H1 (cell line): ENCODE measurements around the gene FAM177B. TPM values are rescaled to one million over a fixed set of nuclear protein-coding genes. Genes with fewer than 3 reads are reported as not detected.

Source experiments
- CTCF ChIA-PET: fragments of 300-600 bp; sonication (Branson Sonifier 250); formaldehyde crosslinking; loops from one replicate; lab custom pipeline; 2021; ENCODE audit not compliant: partially characterized antibody; lab: Charles Lee
- POLR2A ChIA-PET: fragments of 300-600 bp; sonication (Branson Sonifier 250); formaldehyde crosslinking; loops from one replicate; lab custom pipeline; 2021; ENCODE audit warnings: inconsistent platforms; ENCODE audit not compliant: partially characterized antibody; lab: Charles Lee
- DNase-seq, 2 experiments: peaks; one replicate each; pipeline versions ENCODE4 v3.0.0 to v3.0.0-alpha.2; 2010 to 2022; ENCODE audit warnings: low spot score in 2 of 2, low read depth in 1 of 2, mixed read lengths in 1 of 2
- FAIRE-seq: peaks from 2 replicates; lab custom pipeline; 2011; peaks lifted over from hg19 to GRCh38; lab: Jason Lieb, UNC
- H2AFZ ChIP-seq: 2 replicates; pipeline ENCODE4 v1.8.1; 2012; ENCODE audit warnings: low read length, inconsistent platforms
- H2AK5ac ChIP-seq: 2 replicates; pipeline ENCODE4 v1.6.1; 2013; ENCODE audit warnings: low read depth, low read length
- H2BK120ac ChIP-seq: replicated peaks from 2 replicates; pipeline ENCODE3; 2013; ENCODE audit warnings: low read depth, low read length, inconsistent platforms
- H2BK12ac ChIP-seq: 2 replicates; pipeline ENCODE4 v1.6.1; 2013; ENCODE audit warnings: low read depth, low read length
- H2BK15ac ChIP-seq: 2 replicates; pipeline ENCODE4 v1.6.1; 2013; ENCODE audit warnings: low read length
- H2BK20ac ChIP-seq: 2 replicates; pipeline ENCODE4 v1.6.1; 2013; ENCODE audit warnings: low read length
- H2BK5ac ChIP-seq: 2 replicates; pipeline ENCODE4 v1.6.1; 2013; ENCODE audit warnings: low read depth, low read length
- H3K14ac ChIP-seq: 2 replicates; pipeline ENCODE4 v1.6.1; 2013; ENCODE audit warnings: inconsistent platforms; ENCODE audit not compliant: insufficient read length
- H3K18ac ChIP-seq: 2 replicates; pipeline ENCODE4 v1.6.1; 2013; ENCODE audit warnings: low read length; ENCODE audit errors: extremely low read depth
- H3K23ac ChIP-seq: 2 replicates; pipeline ENCODE4 v1.6.1; 2013; ENCODE audit warnings: inconsistent platforms; ENCODE audit not compliant: insufficient read length
- H3K23me2 ChIP-seq: 2 replicates; pipeline ENCODE4 v1.6.1; 2013; ENCODE audit warnings: low read depth, low read length
- H3K27ac ChIP-seq: 2 replicates; pipeline ENCODE4 v1.6.1; 2011; ENCODE audit warnings: low read depth, low read length, inconsistent platforms
- H3K27me3 ChIP-seq, 4 experiments: replicated peaks in 1 of 4; 1 replicate in 1 of 4; 2 replicates in 3 of 4; pipeline versions ENCODE4 v1.6.1 to v1.8.1; 2011 to 2013; ENCODE audit warnings: low read length in 3 of 4, mild to moderate bottlenecking in 3 of 4, inconsistent platforms in 2 of 4, mixed read lengths in 2 of 4, moderate library complexity in 1 of 4; ENCODE audit not compliant: control insufficient read depth in 3 of 4, insufficient read depth in 3 of 4; ENCODE audit errors: extremely low read depth in 1 of 4
- H3K36me3 ChIP-seq, 4 experiments: 2 replicates each; pipeline versions ENCODE4 v1.6.1 to v1.8.1; 2011 to 2013; ENCODE audit warnings: mild to moderate bottlenecking in 4 of 4, low read length in 3 of 4, moderate library complexity in 2 of 4, control low read depth in 1 of 4, inconsistent platforms in 1 of 4; ENCODE audit not compliant: insufficient read depth in 4 of 4, control insufficient read depth in 2 of 4
- H3K4ac ChIP-seq: replicated peaks from 2 replicates; pipeline ENCODE3; 2013; ENCODE audit warnings: low read length, low read depth, mixed read lengths, inconsistent platforms; ENCODE audit not compliant: insufficient read length
- H3K4me1 ChIP-seq, 4 experiments: replicated peaks in 1 of 4; 1 replicate in 1 of 4; 2 replicates in 3 of 4; pipeline versions ENCODE4 v1.6.1 to v1.8.1; 2011 to 2013; ENCODE audit warnings: low read length in 3 of 4, inconsistent platforms in 2 of 4, mixed read lengths in 1 of 4; ENCODE audit not compliant: insufficient read depth in 4 of 4, control insufficient read depth in 3 of 4
- H3K4me2 ChIP-seq, 2 experiments: 2 replicates each; pipeline versions ENCODE4 v1.6.1 to v1.8.1; 2011 to 2013; ENCODE audit warnings: low read depth in 2 of 2, low read length in 2 of 2, control low read depth in 1 of 2, inconsistent platforms in 1 of 2, mild to moderate bottlenecking in 1 of 2; ENCODE audit not compliant: insufficient read depth in 1 of 2
- H3K4me3 ChIP-seq, 4 experiments: fragments of 200-600, 300-600 bp in 1 of 4; sonication (generic), shearing (Covaris generic), sonication (Bioruptor Twin) in 1 of 4; 2 replicates each; pipeline versions ENCODE4 v1.5.1 to v1.8.1; 2011 to 2016; ENCODE audit warnings: low read length in 4 of 4, low read depth in 3 of 4, control low read depth in 2 of 4, inconsistent platforms in 2 of 4, mild to moderate bottlenecking in 2 of 4, mixed read lengths in 1 of 4, moderate library complexity in 1 of 4; ENCODE audit not compliant: insufficient read depth in 2 of 4; ENCODE audit errors: extremely low read depth in 1 of 4
- H3K56ac ChIP-seq: replicated peaks from 2 replicates; pipeline ENCODE3; 2013; ENCODE audit warnings: low read depth, mild to moderate bottlenecking, mixed read lengths, low read length, inconsistent platforms; ENCODE audit not compliant: insufficient read length
- H3K79me1 ChIP-seq: 2 replicates; pipeline ENCODE4 v1.6.1; 2013; ENCODE audit warnings: low read depth, low read length, control low read depth
- H3K79me2 ChIP-seq, 2 experiments: 2 replicates each; pipeline versions ENCODE4 v1.6.1 to v1.8.1; 2012 to 2013; ENCODE audit warnings: low read length in 2 of 2, mild to moderate bottlenecking in 2 of 2, inconsistent platforms in 1 of 2; ENCODE audit not compliant: insufficient read depth in 2 of 2, control insufficient read depth in 1 of 2
- H3K9ac ChIP-seq, 4 experiments: replicated peaks in 1 of 4; 1 replicate in 1 of 4; 2 replicates in 3 of 4; pipeline versions ENCODE4 v1.6.1 to v1.8.1; 2011 to 2013; ENCODE audit warnings: low read depth in 3 of 4, low read length in 3 of 4, control low read depth in 2 of 4, mild to moderate bottlenecking in 2 of 4, moderate library complexity in 2 of 4, inconsistent platforms in 1 of 4; ENCODE audit errors: extremely low read depth in 1 of 4
- H3K9me3 ChIP-seq, 2 experiments: 2 replicates each; pipeline versions ENCODE4 v1.6.1 to v1.8.1; 2012 to 2013; ENCODE audit warnings: mild to moderate bottlenecking in 2 of 2, moderate library complexity in 2 of 2, control low read depth in 1 of 2, inconsistent platforms in 1 of 2, low read depth in 1 of 2, low read length in 1 of 2, mixed read lengths in 1 of 2; ENCODE audit not compliant: insufficient read depth in 2 of 2
- H4K20me1 ChIP-seq, 2 experiments: replicated peaks in 1 of 2; 2 replicates each; pipeline versions ENCODE3 to v1.8.1; 2011 to 2013; ENCODE audit warnings: inconsistent platforms in 2 of 2, low read length in 2 of 2, mild to moderate bottlenecking in 1 of 2; ENCODE audit not compliant: insufficient read depth in 2 of 2, control insufficient read depth in 1 of 2
- H4K5ac ChIP-seq: 2 replicates; pipeline ENCODE4 v1.6.1; 2013; ENCODE audit warnings: low read length, low read depth, mixed read lengths, inconsistent platforms; ENCODE audit not compliant: insufficient read length
- H4K8ac ChIP-seq: 2 replicates; pipeline ENCODE4 v1.8.0; 2013; ENCODE audit warnings: mild to moderate bottlenecking, moderate library complexity, low read length, inconsistent platforms; ENCODE audit not compliant: insufficient read depth; ENCODE audit errors: extremely low read depth
- H4K91ac ChIP-seq: replicated peaks from 2 replicates; pipeline ENCODE3; 2013; ENCODE audit warnings: low read length, mixed read lengths, inconsistent platforms; ENCODE audit not compliant: insufficient read length
- ASH2L ChIP-seq: fragments of 200-600, 300-600 bp; sonication (generic); IDR thresholded peaks from one replicate; pipeline ENCODE4 v1.7.1; 2017; ENCODE audit warnings: low read length
- BCL11A ChIP-seq, 2 experiments: IDR thresholded peaks; one replicate each; pipeline ENCODE4 v1.6.1; 2011; ENCODE audit warnings: low read depth in 2 of 2, low read length in 2 of 2, mild to moderate bottlenecking in 2 of 2
- CBX5 ChIP-seq: fragments of 300-800, 300-1000 bp; sonication (generic); IDR thresholded peaks from 2 replicates; pipeline ENCODE4 v1.7.1; 2016; ENCODE audit warnings: antibody characterized with exemption, low read length, low read depth
- CHD1 ChIP-seq: IDR thresholded peaks from 2 replicates; pipeline ENCODE4 v1.6.1; 2012; ENCODE audit warnings: low read depth, low read length, improper control_type of control experiment
- CTBP2 ChIP-seq: IDR thresholded peaks from 2 replicates; pipeline ENCODE4 v1.7.0; 2011; ENCODE audit warnings: borderline replicate concordance, mild to moderate bottlenecking, moderate library complexity, mixed read lengths, low read length; ENCODE audit not compliant: insufficient read depth, insufficient read length
- EGR1 ChIP-seq: IDR thresholded peaks from 2 replicates; pipeline ENCODE4 v1.6.1; 2011; ENCODE audit warnings: low read depth, low read length, borderline replicate concordance
- GTF2F1 ChIP-seq: IDR thresholded peaks from 2 replicates; pipeline ENCODE4 v1.6.1; 2012; ENCODE audit warnings: low read depth, low read length, improper control_type of control experiment, borderline replicate concordance
- HDAC2 ChIP-seq, 2 experiments: fragments of 300-600 bp in 1 of 2; sonication (generic) in 1 of 2; IDR thresholded peaks; 2 replicates each; pipeline ENCODE4 v1.6.1; 2011 to 2012; ENCODE audit warnings: low read depth in 2 of 2, low read length in 2 of 2, mild to moderate bottlenecking in 2 of 2, moderate library complexity in 2 of 2, borderline replicate concordance in 1 of 2, inconsistent platforms in 1 of 2
- NRF1 ChIP-seq: IDR thresholded peaks from 2 replicates; pipeline ENCODE4 v1.6.1; 2011; ENCODE audit warnings: mild to moderate bottlenecking, low read depth, low read length, improper control_type of control experiment
- POLR2A ChIP-seq, 2 experiments: IDR thresholded peaks; 1 replicate in 1 of 2; 2 replicates in 1 of 2; pipeline ENCODE4 v1.6.1; 2011; ENCODE audit warnings: low read depth in 2 of 2, low read length in 2 of 2, mild to moderate bottlenecking in 2 of 2; ENCODE audit errors: control extremely low read depth in 1 of 2
- POU5F1 ChIP-seq: IDR thresholded peaks from 2 replicates; pipeline ENCODE4 v1.6.1; 2011; ENCODE audit warnings: low read depth, mild to moderate bottlenecking, low read length, moderate library complexity
- RNF2 ChIP-seq: fragments of 200-900, 300-1000 bp; sonication (generic); IDR thresholded peaks from 2 replicates; pipeline ENCODE4 v1.7.1; 2016; ENCODE audit warnings: borderline replicate concordance, low read depth, mild to moderate bottlenecking, antibody characterized with exemption, low read length; ENCODE audit not compliant: poor library complexity, severe bottlenecking; ENCODE audit errors: missing control alignments
- SAP30 ChIP-seq: fragments of 300-600 bp; sonication (generic); IDR thresholded peaks from 2 replicates; pipeline ENCODE4 v1.7.1; 2012; ENCODE audit warnings: low read length, moderate library complexity, mild to moderate bottlenecking, inconsistent platforms; ENCODE audit not compliant: insufficient read depth, insufficient replicate concordance
- SIN3A ChIP-seq, 2 experiments: IDR thresholded peaks in 1 of 2; conservative IDR thresholded peaks in 1 of 2; 2 replicates each; pipeline ENCODE4 v1.6.1; 2011 to 2012; ENCODE audit warnings: low read length in 2 of 2, improper control_type of control experiment in 1 of 2, low read depth in 1 of 2, mild to moderate bottlenecking in 1 of 2
- WGBS, 2 experiments: shearing (Covaris generic) in 1 of 2; methylation state at CpG; one replicate each; pipeline versions ENCODE4 v1.1.6 to v1.1.7; 2013 to 2015; ENCODE audit warnings: low lambda C conversion rate in 2 of 2, mixed read lengths in 2 of 2, inconsistent platforms in 1 of 2, low coverage in 1 of 2, missing lambda C conversion rate in 1 of 2; ENCODE audit not compliant: insufficient replicate concordance in 2 of 2, insufficient coverage in 1 of 2, insufficient read length in 1 of 2; ENCODE audit errors: extremely low coverage in 1 of 2, missing lambda C conversion rate in 1 of 2; 5-methylcytosine and 5-hydroxymethylcytosine counted together
- polyA plus RNA-seq, 7 experiments: library from polyadenylated mRNA; depleted of rRNA in 3 of 7; stranded (reverse) in 5 of 7; unstranded in 2 of 7; fragments of >200 nt in 5 of 7; fragments of 200-250 nt in 2 of 7; gene quantifications; 1 replicate in 5 of 7; 2 replicates in 1 of 7; 4 replicates in 1 of 7; pipeline versions ENCODE4 v1.2.1 to v1.2.3, GENCODE V29; 2011 to 2013; ENCODE audit warnings: missing spikeins in 2 of 7, mixed read lengths in 2 of 7
- total RNA-seq: library from RNA; stranded (reverse); fragmentation: NEBNext Ultra II Directional; extraction: Animal tissue kit (Norgen Biotek cat#: 25700); gene quantifications from 2 replicates; pipeline ENCODE4 v1.2.1, GENCODE V29; 2021

The FAM177B gene
- total and polyA plus RNA-seq, 2 of the 8 experiments (the other 6 are each of a cell fraction or from before 2014, with no cell fraction given) = 0.06 TPM; not detected in 1

GRCh38 chr1:222767152-222767571 lies 30.2 kb downstream of the FAM177B start:
- Histone ChIP-seq H4K20me1 (no peaks in the 10 kb centered on the region), H3K27me3 (no peaks in the 10 kb centered on the region), H2BK20ac (no peak overlapping the region), H3K27ac (no peak overlapping the region), H3K4me2 (no peak overlapping the region), H3K4me3 (no peak overlapping the region), H3K4me1 (no peaks in the 10 kb centered on the region), H4K8ac (no peak overlapping the region), H4K5ac (no peak overlapping the region), H3K36me3 (no peaks in the 10 kb centered on the region), H3K9me3 (peaks cover 15 to 21% of the 10 kb centered on the region in 2 experiments), H2AFZ (no peak overlapping the region), H3K4ac (no peak overlapping the region), H3K79me1 (no peaks in the 10 kb centered on the region), H4K91ac (no peak overlapping the region), H3K23ac (no peak overlapping the region), H2AK5ac (no peak overlapping the region), H3K18ac (no peak overlapping the region), H3K23me2 (no peaks in the 10 kb centered on the region; the same call in 1 of the 2 replicates), H2BK120ac (no peak overlapping the region), H2BK12ac (no peak overlapping the region), H3K79me2 (no peaks in the 10 kb centered on the region), H3K9ac (no peak overlapping the region), H3K56ac (no peak overlapping the region), H3K14ac (no peak overlapping the region), H2BK15ac (no peak overlapping the region), H2BK5ac (no peak overlapping the region)
- CTCF ChIA-PET = interaction anchor here (0.7 to 2.6 kb wide), 7 partner anchors 16 to 1040 kb away, joined by 3 to 17 read pairs (median 3); no protein-coding TSS in a partner anchor
- POLR2A ChIA-PET = no interaction called here
- FAIRE-seq (no peak), DNase-seq (no peak)
- WGBS, 2 experiments = 82% methylated on average over 5 of the region's 5 CpGs; no CpG with 5 or more reads in 1 of the 2 experiments
- TF ChIP-seq POLR2A (IDR thresholded peaks at IDR 0.05; ENCODE audit: control extremely low read depth in 1 of 2, low read depth in 2 of 2, low read length in 2 of 2) = no peak
- TF ChIP-seq CTBP2 = no peak
- no peak for TF ChIP-seq NRF1
- no peak for TF ChIP-seq EGR1
- TF ChIP-seq SAP30 = no peak
- TF ChIP-seq RNF2 = no peak
- TF ChIP-seq SIN3A (conservative IDR thresholded peaks at IDR 0.05 in 1 of 2, IDR thresholded peaks at IDR 0.05 in 1 of 2; ENCODE audit: low read depth in 1 of 2, low read length in 2 of 2) = no peak
- no peak for TF ChIP-seq CHD1
- no peak for TF ChIP-seq CBX5
- no peak for TF ChIP-seq GTF2F1
- TF ChIP-seq POU5F1 = no peak
- no peak for TF ChIP-seq HDAC2 (IDR thresholded peaks at IDR 0.05; ENCODE audit: borderline replicate concordance in 1 of 2, low read depth in 2 of 2, low read length in 2 of 2)
- no peak for TF ChIP-seq BCL11A (IDR thresholded peaks at IDR 0.05; ENCODE audit: low read depth in 2 of 2, low read length in 2 of 2)
- no peak for TF ChIP-seq ASH2L
